ENCODE measurements around the gene CFAP74.
A peak's percentile ranks its signal among the peaks of the same experiment; 100 is the strongest.

The CFAP74 gene

GRCh38 chr1:1911350-1912041 is 92.1 kb downstream of the CFAP74 start:
- DNase-seq (ENCODE audit: low read depth), result no peak
- no peak overlapping the region for H3K4me3 ChIP-seq (ENCODE audit: control insufficient read depth, low read depth, low read length)
- TF ChIP-seq, protein P1, sequence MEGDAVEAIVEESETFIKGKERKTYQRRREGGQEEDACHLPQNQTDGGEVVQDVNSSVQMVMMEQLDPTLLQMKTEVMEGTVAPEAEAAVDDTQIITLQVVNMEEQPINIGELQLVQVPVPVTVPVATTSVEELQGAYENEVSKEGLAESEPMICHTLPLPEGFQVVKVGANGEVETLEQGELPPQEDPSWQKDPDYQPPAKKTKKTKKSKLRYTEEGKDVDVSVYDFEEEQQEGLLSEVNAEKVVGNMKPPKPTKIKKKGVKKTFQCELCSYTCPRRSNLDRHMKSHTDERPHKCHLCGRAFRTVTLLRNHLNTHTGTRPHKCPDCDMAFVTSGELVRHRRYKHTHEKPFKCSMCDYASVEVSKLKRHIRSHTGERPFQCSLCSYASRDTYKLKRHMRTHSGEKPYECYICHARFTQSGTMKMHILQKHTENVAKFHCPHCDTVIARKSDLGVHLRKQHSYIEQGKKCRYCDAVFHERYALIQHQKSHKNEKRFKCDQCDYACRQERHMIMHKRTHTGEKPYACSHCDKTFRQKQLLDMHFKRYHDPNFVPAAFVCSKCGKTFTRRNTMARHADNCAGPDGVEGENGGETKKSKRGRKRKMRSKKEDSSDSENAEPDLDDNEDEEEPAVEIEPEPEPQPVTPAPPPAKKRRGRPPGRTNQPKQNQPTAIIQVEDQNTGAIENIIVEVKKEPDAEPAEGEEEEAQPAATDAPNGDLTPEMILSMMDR (conservative IDR thresholded peaks at IDR 0.05; ENCODE audit: control insufficient read depth, insufficient read depth, low read depth, low read length), result no peak

DNA sequence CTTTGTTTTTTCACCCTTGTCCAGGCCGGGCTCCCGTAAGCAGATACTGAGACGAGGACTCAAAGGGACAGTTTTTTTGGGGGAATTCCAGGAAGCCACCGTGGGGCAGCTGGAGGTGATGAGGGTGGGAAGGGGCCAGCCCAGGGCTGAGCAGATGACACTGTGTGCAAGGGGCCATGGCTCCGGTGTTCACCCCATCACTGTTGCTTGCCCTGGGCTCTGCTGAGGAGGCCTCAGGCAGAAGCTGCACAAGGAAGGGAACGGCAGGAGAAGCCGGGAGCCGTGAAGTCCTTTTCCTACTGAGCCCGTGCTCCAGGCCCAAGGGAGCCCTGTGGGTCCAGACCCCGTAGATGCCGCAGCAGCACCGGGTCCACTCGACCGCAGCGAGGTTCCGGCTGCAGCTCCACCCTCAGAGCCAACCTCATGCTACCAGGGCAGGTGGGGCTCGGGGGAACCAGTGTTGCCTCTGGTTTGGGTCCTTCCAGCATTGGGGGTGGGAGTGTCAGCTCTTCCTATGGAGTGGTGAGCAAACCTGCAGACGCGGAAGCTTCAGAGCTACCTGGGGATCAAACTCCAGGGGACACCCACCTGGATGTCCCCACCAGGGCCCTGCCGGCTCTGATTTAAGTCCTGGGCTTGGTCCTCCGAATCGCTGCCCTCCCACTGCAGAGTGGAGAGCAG is 92.8 kb downstream of the CFAP74 start:
- H3K4me3 ChIP-seq (ENCODE audit: control insufficient read depth, low read depth, low read length), result no peak overlapping the region
- TF ChIP-seq, protein P1 (conservative IDR thresholded peaks at IDR 0.05; ENCODE audit: control insufficient read depth, insufficient read depth, low read depth, low read length), result no peak
- no peak for DNase-seq (ENCODE audit: low read depth)

DNA sequence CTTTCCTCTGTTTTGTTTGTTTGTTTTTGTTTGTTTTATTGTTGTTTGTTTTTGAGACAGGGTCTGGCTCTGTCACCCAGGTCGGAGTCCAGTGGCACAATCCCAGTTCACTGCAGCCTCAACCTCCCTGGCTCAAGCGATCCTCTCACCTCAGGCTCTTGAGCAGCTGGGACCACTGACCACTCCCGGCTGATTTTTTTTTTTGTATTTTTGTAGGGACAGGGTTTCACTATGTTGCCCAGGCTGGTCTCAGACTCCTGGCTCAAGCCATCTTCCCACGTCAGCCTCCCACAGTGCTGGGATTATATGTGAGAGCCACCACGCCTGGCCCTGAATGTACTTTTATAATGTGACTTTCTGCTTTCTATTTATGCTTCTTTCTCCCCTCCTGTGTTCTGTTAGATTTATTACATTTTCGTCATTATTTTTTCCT is 93.5 kb downstream of the CFAP74 start:
- peak overlapping the region; percentile 52 for H3K4me3 ChIP-seq (ENCODE audit: control insufficient read depth, low read depth, low read length)
- TF ChIP-seq, protein P1 (conservative IDR thresholded peaks at IDR 0.05; ENCODE audit: control insufficient read depth, insufficient read depth, low read depth, low read length), result no peak
- no peak for DNase-seq (ENCODE audit: low read depth)

DNA sequence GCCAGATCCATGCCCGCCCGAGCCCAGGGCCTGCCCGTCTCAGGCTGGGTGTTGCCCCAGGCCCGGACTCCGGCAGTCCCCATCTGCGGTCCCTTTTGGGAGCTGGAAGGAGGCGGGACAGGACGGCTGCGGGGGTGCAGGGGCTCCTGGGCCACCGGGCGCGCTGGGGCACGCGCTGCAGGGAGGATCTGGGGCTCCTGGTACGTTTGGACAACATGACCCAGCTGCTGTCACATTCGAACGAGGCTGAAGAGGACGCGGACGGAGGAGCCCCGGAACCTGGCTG is 95.1 kb downstream of the CFAP74 start:
- peak overlapping the region; percentile 58 for H3K4me3 ChIP-seq (ENCODE audit: control insufficient read depth, low read depth, low read length)
- DNase-seq (ENCODE audit: low read depth), result no peak
- TF ChIP-seq, protein P1 (conservative IDR thresholded peaks at IDR 0.05; ENCODE audit: control insufficient read depth, insufficient read depth, low read depth, low read length), result no peak

DNA sequence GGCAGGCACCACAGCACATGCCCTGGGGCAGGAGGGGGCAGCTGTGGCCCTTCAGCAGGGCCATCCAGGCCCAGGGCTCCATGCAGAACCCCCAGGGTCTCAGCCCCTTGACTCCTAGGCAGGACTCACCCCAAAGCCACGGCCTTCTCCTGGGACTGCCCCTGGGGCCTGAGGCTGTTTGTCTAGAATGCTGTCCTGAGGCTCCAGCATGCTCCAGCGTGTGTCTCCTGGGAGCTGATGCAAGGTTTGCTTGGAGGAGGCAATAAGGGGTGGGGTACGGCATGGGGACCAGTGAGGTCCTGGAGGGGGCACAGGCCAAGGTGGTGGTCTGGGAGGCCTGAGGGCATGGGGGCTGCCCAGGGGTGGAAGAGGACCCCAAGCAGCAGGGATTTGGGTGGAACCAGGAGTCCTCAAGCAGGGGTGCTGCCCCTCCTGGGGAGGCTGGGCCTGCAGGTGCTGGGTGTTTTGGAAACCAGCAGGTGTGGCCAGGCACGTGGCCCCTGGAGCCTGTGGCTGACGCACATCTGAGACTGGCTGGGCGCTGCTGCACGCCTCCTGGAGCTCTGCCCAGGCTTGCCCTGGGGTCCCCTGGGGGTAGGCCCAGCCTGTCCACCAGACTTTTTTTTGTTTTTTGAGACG is 96.4 kb downstream of the CFAP74 start:
- no peak overlapping the region for H3K4me3 ChIP-seq (ENCODE audit: control insufficient read depth, low read depth, low read length)
- TF ChIP-seq, protein P1 (conservative IDR thresholded peaks at IDR 0.05; ENCODE audit: control insufficient read depth, insufficient read depth, low read depth, low read length), result no peak
- no peak for DNase-seq (ENCODE audit: low read depth)

GRCh38 chr1:1906185-1907097 is 97.1 kb downstream of the CFAP74 start:
- TF ChIP-seq, protein P1 (conservative IDR thresholded peaks at IDR 0.05; ENCODE audit: control insufficient read depth, insufficient read depth, low read depth, low read length), result peak; percentile 95
- H3K4me3 ChIP-seq (ENCODE audit: control insufficient read depth, low read depth, low read length), result no peak overlapping the region
- peak; percentile 77 for DNase-seq (ENCODE audit: low read depth)

Data from fibroblast of mammary gland (primary cell).